H1 (cell line): ENCODE data around the gene UGT1A3. TPM values are rescaled to one million over a fixed set of nuclear protein-coding genes. Genes with fewer than 3 reads are reported as not detected.

Experiments
- CHD7 ChIP-seq: fragments of 300-600 bp; sonication (generic); IDR thresholded peaks from 2 replicates; pipeline ENCODE4 v1.7.1; 2012; ENCODE audit warnings: low read length, moderate library complexity, mild to moderate bottlenecking, inconsistent platforms; ENCODE audit not compliant: insufficient replicate concordance
- polyA plus RNA-seq, 7 experiments: library from polyadenylated mRNA; depleted of rRNA in 3 of 7; stranded (reverse) in 5 of 7; unstranded in 2 of 7; fragments of >200 nt in 5 of 7; fragments of 200-250 nt in 2 of 7; gene quantifications; 1 replicate in 5 of 7; 2 replicates in 1 of 7; 4 replicates in 1 of 7; pipeline versions ENCODE4 v1.2.1 to v1.2.3, GENCODE V29; 2011 to 2013; ENCODE audit warnings: missing spikeins in 2 of 7, mixed read lengths in 2 of 7
- total RNA-seq: library from RNA; stranded (reverse); fragmentation: NEBNext Ultra II Directional; extraction: Animal tissue kit (Norgen Biotek cat#: 25700); gene quantifications from 2 replicates; pipeline ENCODE4 v1.2.1, GENCODE V29; 2021

The UGT1A3 gene
- total and polyA plus RNA-seq, 2 of the 8 experiments (the other 6 are each of a cell fraction or from before 2014, with no cell fraction given), result not detected

GRCh38 chr2:233713262-233713615 is 15.6 kb upstream of the UGT1A3 start (continued):
- no peak for TF ChIP-seq CHD7
